GM18499 (cell line): ENCODE data around the gene RSPO4.

Experiments
- ATAC-seq: cut with Tn5 transposase; IDR thresholded peaks from one replicate; pipeline ENCODE4 v1.9.1; 2021; ENCODE audit warnings: moderate number of reproducible peaks; ENCODE audit not compliant: insufficient read depth, unreplicated experiment

Gene RSPO4

DNA sequence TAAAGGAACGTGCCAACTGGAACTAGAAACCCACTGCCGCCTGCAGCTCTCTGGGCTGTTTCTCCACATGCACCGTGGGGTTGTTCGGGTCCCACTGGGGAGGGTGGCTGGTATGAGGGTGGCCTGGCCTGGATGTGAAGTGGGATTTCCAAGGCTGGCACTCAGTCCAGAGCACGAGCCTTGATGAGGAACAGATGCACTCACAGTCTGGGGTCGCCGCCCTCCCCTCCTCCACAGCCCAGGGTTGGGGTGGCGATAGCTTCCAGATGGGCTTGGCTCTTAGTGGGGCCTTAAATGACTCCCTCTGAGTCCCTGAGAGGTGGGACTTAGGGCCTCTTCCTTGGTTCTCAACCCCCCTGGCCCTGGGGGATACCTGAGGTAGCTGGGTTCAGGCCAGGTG, 55.3 kb downstream of the RSPO4 start:
- no peak for ATAC-seq

DNA sequence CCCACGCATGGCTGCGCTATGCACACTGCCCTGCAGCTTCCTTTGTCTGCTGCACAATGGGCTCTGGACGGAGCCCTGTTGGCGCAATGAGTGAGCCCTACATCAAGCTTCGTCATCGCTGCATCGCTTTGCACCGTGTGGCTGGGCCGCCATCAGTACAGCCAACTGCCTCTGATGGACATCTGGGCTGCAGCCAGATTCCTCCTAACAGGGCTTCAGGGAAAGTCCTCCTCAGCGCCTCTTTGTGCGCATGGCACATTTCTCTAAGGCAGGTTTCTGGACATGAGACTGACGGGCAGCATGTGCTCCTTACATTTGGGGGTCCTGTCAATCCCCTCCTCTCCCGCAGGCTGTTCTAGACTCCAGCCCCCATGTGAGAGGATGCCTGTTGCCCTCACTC, 56.3 kb downstream of the RSPO4 start:
- no peak for ATAC-seq

DNA sequence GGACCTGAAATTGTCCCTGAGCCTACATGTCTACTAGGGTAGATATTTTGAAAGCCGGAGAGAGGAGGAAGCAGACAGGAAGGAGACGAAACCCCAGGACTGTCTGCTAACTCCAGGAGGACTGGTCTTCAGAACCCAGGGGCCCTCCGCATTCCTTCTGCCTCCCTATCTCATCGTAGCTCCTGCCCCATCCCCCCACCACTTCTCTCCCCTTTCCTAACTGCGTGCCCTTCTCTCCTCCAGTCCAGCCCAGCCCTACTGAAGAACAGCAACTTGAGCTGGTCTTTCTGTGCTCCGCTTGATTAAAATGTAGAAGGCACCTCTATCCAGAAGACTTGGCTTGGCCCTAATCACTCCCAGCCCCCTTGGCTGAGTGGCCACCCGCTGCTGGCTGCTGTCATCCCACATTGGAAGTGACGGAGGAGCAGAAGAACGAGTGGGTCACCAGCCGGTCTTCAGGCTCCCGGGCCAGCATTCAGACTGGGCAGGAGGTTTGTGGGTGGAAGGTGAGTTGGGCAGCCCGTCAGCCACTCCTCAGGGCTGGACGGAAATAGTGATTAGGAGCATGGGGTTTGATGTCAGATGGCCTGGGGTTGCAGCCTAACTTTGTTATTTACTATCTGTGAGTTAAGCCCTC, 57.2 kb downstream of the RSPO4 start:
- no peak for ATAC-seq

DNA sequence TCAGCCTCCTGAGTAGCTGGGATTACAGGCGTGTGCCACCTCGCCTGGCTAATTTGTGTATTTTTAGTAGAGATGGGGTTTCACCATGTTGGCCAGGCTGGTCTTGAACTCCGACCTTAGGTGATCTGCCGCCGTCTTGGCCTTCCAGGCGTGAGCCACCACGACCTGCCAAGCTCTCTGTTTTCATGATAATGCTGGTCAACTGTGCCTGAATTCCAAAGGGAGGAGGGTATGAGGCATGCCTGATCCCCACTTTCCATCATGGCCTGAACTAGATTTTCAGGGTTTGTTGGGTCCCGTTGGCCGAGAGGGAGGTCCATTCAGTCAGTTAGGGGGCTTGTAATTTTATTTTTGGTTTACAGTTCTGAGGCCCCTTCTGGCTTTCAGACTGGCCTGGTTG, 58.0 kb downstream of the RSPO4 start:
- ATAC-seq: no peak

DNA sequence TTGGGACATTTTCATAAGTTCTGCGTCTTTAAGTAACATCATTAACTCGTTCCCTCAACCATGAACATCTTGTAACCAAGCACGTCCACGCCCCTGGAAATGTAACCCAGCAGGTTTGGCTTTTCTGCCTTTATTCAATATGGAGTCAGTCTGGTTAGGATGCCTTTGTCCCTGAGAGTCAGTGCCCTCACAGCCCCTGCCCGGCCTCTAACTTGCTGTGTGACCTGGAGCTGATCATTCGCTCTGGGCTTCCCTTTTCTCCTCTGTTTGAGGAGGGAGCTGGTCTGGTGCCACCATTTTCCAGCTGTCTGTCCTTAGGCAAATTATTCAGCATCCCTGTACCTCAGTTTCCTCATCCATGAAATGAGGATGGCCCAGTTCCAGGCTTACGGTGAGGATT, 59.5 kb downstream of the RSPO4 start:
- no peak for ATAC-seq

DNA sequence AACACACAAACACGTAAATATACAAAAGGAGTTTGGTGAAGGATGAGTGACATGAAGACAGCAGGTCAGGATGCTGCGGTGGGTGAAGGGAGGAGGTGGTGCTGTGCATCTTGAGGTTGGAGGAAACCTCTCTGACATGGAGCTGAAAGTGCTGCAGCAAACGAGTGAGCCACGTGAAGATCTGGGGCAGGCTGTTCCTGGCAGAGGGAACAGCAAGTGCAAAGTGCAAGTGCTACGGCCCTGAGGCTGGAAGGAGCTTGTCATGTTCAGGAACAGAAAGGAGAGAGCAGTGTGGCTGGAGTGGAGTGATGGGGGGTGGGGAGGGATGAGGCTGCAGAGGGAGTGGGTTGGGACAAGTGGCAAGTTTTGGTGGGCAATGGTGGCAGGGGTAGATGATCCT, 61.2 kb downstream of the RSPO4 start:
- ATAC-seq: no peak

DNA sequence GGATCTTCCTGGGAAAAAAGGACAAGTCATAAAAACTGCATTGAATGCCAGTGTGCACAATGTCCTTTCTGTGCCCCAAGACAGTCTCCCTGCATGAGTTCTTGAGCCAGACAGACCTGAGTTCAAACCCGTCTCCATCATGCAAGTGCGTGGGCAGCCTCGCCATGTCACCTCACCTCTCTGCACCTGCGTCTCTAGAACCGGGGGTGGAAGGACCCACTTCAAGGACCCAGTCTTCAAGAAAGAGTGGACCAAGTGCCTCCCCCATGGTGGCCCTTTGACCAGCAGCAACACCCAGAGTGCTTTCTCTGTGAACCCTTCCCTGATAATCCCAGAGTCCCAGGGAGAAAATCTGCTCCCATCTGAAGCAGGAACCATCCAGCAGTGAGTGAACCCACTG, 62.5 kb downstream of the RSPO4 start:
- ATAC-seq: no peak

DNA sequence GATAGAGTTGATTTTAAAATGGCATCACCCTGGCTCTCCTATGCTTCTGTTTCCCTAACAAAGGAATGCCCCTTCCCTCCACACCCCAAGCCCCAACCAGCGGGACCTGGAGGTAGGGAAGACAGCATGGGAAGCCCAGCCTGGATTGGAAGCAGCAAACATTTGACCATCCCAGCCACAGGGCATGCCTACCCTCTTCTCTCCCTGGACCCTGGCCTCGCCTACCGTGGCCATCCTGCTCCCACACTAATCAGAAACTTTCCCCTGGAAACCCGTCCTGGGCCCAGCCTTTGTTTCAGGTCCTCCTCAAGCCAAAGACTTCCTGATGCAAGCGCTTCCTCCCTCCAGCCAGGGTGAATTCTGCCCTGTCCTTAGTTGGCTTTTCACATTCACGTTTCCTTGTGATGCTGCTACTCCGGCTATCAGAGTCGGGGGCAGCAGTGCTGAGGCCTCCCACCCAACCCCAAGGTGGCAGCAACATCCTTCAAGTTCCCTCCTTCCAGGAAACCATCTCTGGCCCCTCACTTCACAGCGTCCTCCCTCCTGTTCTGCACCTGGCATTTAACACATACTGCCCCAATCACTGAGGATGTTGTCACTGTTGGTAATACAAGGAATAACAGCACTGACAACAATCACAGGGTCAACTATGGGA, 67.8 kb downstream of the RSPO4 start:
- ATAC-seq: no peak

DNA sequence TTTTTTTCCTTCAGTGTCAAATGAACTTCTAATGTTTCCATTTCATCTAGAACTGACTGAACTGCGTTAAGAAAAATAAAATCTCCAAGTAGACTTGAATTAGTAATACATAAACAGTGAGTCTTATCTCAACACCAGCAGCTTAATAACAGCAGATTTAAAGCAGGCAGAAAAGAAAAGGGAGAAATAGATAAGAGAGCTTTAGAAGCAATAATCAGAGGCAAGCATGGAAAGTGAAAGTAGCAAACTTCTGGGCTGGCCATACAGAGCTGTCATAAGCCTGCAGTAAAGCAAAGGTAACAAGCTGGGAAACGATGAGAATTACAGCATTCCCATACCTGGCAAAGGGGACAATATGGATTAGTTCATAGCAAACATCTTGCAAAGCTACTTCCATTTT, 69.1 kb downstream of the RSPO4 start:
- ATAC-seq: no peak

DNA sequence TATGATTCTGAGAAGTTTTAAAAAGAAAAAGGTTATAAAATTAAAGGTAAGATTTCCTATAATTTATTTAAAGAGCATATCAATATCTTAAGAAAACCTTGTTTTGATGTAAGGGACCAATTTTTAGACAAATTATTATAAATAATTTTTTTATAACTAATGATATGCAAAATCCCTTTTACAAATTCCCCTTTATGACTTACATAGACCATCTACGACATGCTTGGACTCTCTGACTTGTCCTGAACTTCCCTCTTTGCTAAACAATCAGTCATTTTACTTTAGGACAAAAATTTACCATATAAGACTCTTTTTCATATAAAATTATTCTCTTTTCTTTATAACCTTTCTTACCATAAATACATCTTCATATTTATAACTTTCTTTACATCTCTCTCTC, 70.7 kb downstream of the RSPO4 start:
- no peak for ATAC-seq

DNA sequence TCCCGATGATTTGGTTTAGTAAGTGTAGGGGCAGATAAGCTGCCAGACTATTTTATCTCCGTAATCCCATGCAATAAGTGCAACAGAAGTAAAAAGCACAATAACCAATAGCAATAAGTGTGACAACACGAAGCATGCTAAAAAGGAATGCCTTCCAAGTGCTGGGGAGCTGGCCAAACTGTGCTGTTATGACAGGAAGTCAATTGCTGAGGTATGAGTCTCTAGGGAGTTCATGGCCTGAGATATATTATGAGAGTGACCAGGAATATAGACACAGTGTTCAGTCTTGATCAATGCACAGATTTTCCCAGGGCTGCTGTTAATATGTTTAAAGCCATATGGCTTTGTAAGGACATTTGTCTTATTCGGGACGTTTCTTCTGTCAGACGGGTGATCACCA, 75.4 kb downstream of the RSPO4 start:
- ATAC-seq: no peak

DNA sequence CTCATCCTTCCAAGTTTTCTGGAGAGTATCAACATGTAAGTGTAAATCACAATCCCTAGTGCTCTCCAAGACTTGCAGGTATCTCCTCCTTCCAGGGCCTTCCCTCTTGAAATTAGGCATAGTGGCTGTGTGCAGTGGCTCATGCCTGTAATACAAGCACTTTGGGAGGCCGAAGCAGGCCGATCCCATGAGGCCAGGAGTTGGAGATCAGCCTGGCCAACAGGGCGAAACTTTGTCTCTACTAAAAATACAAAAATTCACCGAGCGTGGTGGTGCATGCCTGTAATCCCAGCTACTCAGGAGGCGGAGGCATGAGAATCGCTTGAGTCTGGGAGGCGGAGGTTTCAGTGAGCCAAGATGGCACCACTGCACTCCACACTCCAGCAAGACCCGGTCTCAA, 76.6 kb downstream of the RSPO4 start:
- ATAC-seq: no peak

DNA sequence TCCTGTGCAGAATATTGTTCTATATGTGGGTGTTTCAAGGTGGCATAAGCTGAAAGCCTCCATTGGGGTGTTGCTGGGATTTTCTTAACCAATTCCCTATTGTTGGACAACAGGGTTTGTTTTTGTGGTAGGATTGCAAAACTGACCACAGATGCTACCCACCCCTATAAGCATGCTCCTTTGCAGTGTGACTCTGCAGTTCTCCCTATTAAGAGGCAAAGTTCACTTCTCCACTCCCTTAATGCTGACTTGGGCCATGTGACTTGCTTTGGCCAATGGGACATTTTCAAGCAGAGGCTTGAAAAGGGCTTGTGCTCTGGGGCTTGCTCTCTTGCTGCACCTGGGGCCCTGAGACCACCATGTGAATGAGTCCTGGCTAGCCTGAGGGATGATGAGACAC, 77.5 kb downstream of the RSPO4 start:
- no peak for ATAC-seq

DNA sequence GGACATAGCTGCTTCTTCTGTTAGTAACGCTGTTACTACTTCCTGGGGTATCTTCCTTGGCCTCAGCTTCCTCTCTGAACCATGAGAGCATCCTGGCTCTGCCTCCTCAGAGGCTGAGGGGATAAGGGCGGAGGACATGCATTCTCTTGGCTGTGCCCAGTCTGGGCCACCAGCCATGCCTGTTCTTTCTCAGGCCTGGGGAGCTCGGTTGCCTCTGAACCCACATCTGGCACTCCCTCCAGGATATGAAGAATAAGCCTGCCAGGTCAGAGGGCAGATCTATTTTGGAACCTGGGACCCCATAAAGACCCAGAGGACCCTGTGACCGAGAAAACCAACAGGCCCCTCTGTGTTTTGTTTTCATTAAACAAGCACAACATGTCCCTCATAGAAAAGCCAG, 79.3 kb downstream of the RSPO4 start:
- no peak for ATAC-seq

DNA sequence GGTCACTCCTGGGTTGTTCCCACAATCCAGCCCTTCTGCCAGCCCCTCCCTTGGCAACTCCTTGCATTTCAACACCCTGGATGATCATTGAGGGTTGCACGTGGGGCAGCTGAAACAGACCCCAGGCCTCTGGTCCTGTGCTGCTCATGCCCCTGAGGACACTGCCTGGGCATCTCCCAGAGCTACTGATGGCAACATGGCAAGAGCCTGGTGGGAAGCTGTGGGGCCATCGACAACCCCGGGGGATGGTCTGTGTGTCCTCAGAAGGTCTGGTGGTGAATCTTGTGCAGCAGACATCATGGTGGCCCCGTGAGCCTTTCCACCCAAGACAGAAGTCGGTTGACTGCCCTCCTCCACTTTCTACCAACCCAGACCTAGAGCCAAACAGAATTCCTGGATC, 81.0 kb downstream of the RSPO4 start:
- ATAC-seq: no peak

DNA sequence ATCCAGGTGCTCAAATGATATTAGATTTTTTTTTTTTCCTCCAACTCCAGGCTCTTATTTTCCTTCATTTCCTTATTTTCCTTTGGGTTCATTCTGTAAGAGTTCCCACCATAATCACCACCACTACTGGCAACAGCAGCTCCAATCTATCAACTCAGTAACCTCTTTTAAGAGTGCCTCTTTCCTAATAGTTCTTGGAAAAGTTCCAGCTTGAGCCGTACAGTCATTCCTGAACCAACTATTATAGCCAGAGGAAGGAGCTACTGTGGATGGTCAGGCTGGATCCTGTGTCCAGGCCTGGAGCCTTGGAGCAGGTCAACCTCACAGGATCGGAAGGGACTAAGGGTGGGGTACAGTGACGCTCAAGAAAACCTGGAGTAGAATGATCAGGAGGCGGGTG, 81.8 kb downstream of the RSPO4 start:
- no peak for ATAC-seq

DNA sequence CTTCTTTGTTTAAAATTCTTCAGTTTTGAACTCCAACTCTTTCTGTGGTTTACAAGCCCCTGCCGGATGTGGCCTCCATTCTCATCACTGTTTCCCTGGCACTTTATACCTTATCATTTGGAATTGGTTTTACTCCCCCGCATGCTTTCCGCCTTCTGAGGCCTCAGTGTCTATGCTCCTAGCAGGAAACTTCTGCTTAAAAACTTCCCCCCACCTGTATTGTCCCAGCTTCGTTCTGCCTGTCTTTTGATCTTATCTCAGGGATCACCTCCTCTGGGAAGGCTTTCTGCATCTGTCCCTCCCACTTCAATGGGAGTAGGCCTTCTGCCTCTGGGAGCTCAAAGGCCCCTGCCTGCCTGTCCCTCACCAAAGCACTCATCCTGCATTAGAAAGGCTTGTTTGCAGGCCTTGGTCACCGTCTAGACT, 82.6 kb downstream of the RSPO4 start:
- ATAC-seq: no peak

DNA sequence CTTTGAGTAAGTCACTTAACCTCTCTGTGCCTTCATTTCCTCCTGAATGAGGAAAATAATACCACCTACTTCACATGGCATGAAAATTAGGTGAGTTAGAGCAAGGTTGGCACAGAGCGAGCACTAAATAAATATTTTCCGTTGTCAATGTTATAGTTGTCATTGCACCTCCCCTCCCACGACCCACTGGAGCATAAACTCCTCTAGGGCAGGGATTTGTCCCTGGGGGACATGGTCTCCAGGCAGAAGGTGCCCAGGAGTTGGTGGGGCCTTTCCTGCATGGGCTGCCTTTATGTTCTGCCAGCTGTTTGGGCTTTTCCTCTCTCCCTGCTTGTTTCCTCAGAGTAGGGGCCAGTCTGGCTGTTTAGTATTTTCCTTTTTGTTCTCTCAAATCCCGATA, 84.7 kb downstream of the RSPO4 start:
- no peak for ATAC-seq

DNA sequence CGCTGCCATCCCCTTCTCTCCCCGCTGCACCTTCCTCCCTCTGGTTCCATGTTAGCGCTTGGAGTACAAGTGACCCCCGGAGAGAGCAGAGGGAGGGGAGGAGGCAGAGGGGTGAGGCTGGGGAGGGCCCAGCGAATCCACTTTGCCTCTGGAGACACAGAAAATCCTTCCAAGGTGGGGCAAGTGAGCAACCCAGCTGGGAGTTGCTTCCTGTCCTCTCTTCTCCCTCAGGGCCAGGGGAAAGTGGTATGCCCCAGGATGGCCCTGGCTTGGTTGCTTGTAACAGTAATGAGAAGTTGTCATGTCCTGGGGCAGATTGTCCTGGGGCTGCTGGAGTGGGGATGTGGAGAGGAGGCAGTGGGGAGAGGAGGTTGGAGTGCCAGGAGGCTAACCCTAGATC, 85.3 kb downstream of the RSPO4 start:
- ATAC-seq: no peak

DNA sequence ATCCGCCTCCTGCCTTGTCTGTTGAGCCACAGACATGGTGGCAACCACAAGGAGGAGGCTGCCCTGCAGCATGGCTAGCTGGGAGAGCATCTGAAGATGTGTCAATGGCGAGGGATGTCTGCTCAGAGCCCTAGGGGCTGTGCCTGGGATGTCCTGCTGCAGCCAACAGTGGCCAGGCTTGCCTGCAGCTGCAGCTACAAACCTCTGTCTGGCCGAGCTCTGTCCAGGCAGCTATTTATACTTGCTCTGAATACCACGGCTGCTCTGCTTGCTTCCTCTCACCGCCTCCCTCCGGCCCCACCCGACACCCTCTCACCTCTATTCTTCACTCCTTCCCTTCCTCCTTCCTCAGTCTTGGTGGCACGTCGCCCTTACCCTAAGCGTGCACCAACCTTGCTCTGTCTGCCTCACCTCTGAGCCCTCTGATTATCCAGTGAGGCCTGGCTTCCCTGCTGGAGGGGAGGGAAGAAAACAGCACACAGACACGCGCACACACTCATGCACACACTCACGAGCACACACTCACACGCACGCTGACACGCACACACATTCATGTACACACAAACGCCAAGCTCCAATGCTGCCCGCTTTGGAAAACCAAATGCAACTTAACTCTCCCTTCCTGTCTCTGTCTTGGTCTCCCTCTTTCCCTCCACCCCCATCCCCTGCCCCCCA, 85.8 kb downstream of the RSPO4 start, which contains the start of gene ANGPT4:
TSS of gene ANGPT4 (minus strand) at position 210 of the 675 bp plus-strand sequence. CDS start at position 90, 120 bp downstream.
- ATAC-seq: no peak

DNA sequence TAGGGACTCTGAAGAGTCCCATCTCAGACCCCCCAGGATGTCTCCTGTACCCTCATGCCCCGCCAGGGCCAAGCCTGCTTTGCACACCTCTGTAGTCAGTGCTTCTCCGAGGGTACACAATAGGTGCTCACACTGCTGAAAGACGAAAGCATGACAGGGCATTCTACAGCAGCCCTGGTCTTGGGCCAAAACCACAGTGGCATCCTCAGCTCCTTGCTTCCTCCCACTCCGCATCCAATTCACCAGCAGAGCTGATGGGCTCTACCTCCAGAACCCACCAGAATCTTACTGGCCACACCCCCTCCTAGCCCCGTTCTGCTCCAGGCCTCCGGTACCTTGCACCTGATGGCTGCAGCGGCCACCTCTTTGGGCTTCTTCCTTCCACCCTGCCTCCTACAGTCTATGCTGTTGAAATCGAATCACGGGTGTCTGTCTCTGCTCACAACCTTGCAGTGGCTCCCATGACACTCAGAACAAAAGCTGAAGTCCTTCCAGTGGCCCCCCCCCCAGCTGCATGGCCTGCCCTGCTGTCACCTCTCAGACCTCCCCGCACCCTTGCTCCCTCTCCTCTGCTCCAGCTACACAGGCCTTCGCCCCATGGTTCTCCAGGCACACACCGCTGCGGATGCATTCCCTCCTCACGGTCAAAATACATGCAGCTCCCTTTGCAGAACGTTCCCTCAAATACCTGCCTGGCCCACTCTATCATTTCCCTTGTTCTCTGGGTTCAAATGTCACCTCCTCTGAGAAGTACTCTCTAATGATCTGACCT, 87.2 kb downstream of the RSPO4 start:
- no peak for ATAC-seq
